Body of pancreas (tissue), 4 donors: ENCODE results near the gene PRRX1. TPM values are rescaled to one million over a fixed set of nuclear protein-coding genes. Genes with fewer than 3 reads are reported as not detected.

ENCODE experiments used
- ATAC-seq: fragments of 150-250 bp; one replicate; pipeline ENCODE4 v1.9.1; 2016
- DNase-seq, 4 donors: peaks; one replicate each; pipeline ENCODE4 v3.0.0-alpha.2; 2019
- H3K27ac ChIP-seq, 4 donors: fragments of 200-600 bp; sonication (generic); 1 replicate in 3 of 4; 2 replicates in 1 of 4; pipeline versions ENCODE4 v1.5.1 to v1.6.1; 2016 to 2019; ENCODE audit warnings: mild to moderate bottlenecking in 1 of 4, mixed read lengths in 1 of 4, moderate library complexity in 1 of 4
- H3K27me3 ChIP-seq, 2 donors: fragments of 200-600 bp; sonication (generic); one replicate each; pipeline ENCODE4 v1.6.0; 2016; ENCODE audit warnings: mild to moderate bottlenecking in 1 of 2
- H3K36me3 ChIP-seq, 2 donors: fragments of 200-600 bp; sonication (generic); replicated peaks in 1 of 2; 2 replicates each; pipeline ENCODE4 v1.5.1; 2016; ENCODE audit warnings: low read depth in 2 of 2; ENCODE audit not compliant: insufficient read depth in 1 of 2
- H3K4me1 ChIP-seq: fragments of 200-600 bp; sonication (generic); one replicate; pipeline ENCODE4 v1.6.0; 2016
- H3K4me3 ChIP-seq, 2 donors: fragments of 200-600 bp; sonication (generic); 1 replicate in 1 of 2; 2 replicates in 1 of 2; pipeline ENCODE4 v1.5.1; 2016 to 2019
- H3K9me3 ChIP-seq, 3 donors: fragments of 200-600 bp; sonication (generic); 1 replicate in 2 of 3; 2 replicates in 1 of 3; pipeline ENCODE4 v1.5.1; 2016
- CTCF ChIP-seq, 7 experiments: fragments of 450-650 bp in 4 of 7; fragments of 200-600 bp in 3 of 7; sonication (generic) in 3 of 7; IDR thresholded peaks; one replicate each; pipeline ENCODE4 v1.5.1; 2016 to 2019; ENCODE audit warnings: antibody characterized with exemption in 7 of 7
- POLR2A ChIP-seq, 3 donors: fragments of 450-650 bp; IDR thresholded peaks; one replicate each; pipeline ENCODE4 v1.6.1; 2016; ENCODE audit warnings: antibody characterized with exemption in 3 of 3, mild to moderate bottlenecking in 2 of 3
- WGBS, 2 donors: methylation state at CpG; one replicate each; pipeline ENCODE4 v1.1.5; 2017; 5-methylcytosine and 5-hydroxymethylcytosine counted together
- intact Hi-C: fragments of 100-400 bp; cut with DNase I; formaldehyde crosslinking; loops from one replicate; pipeline ENCODE4 v1.15.1; 2023
- total RNA-seq, 2 donors: library from RNA; depleted of rRNA; stranded (reverse); fragments of >200 nt; gene quantifications; one replicate each; pipeline ENCODE4 v1.1.0, GENCODE V29; 2016

Gene PRRX1
- total RNA-seq, 2 donors from 2014 or later = 5.3 to 8.0 TPM

- Histone ChIP-seq H3K9me3 (no peaks in the 10 kb centered on the region), H3K27ac (no peak overlapping the region), H3K27me3 (no peaks in the 10 kb centered on the region), H3K4me1 (no peaks in the 10 kb centered on the region), H3K36me3 (no peaks in the 10 kb centered on the region), H3K4me3 (no peak overlapping the region)
- DNase-seq = no peak
- intact Hi-C loops = no loop called here
- TF ChIP-seq CTCF (IDR thresholded peaks at IDR 0.05) = no peak
- no peak for TF ChIP-seq POLR2A (IDR thresholded peaks at IDR 0.05)
- no peak for ATAC-seq
Observed at GRCh38 chr1:170634824-170635410, 29.0 kb upstream of the PRRX1 start.

- Histone ChIP-seq H3K36me3 (no peaks in the 10 kb centered on the region), H3K27me3 (no peaks in the 10 kb centered on the region), H3K4me3 (no peak overlapping the region), H3K9me3 (no peaks in the 10 kb centered on the region), H3K27ac (no peak overlapping the region), H3K4me1 (no peaks in the 10 kb centered on the region)
- intact Hi-C loops = no loop called here
- TF ChIP-seq POLR2A (IDR thresholded peaks at IDR 0.05) (no peak), CTCF (IDR thresholded peaks at IDR 0.05) (no peak)
- DNase-seq (no peak), ATAC-seq (no peak)
Observed at GRCh38 chr1:170640581-170640980, 23.4 kb upstream of the PRRX1 start.

- H3K4me1 ChIP-seq = peaks cover 15% of the 10 kb centered on the region
- no peak for ATAC-seq
- H3K4me3 ChIP-seq = no peak overlapping the region
- no peak for DNase-seq
- H3K27ac ChIP-seq = no peak overlapping the region
- peaks cover 0 to 6% of the 10 kb centered on the region in 2 donors for H3K27me3 ChIP-seq
- H3K36me3 ChIP-seq = no peaks in the 10 kb centered on the region
- H3K9me3 ChIP-seq = no peaks in the 10 kb centered on the region
- WGBS, 2 donors = 47 to 48% methylated on average over 4 of the region's 4 CpGs
- TF ChIP-seq CTCF (IDR thresholded peaks at IDR 0.05) (no peak), POLR2A (IDR thresholded peaks at IDR 0.05) (no peak)
- intact Hi-C loops = no loop called here
Observed at GRCh38 chr1:170657275-170657853, 6.6 kb upstream of the PRRX1 start.

GRCh38 chr1:170659399-170660035 is 4.4 kb upstream of the PRRX1 start:
- ATAC-seq = no peak

More at GRCh38 chr1:170659399-170660035, 4.4 kb upstream of the PRRX1 start:
- WGBS, 2 donors = 36 to 52% methylated on average over 13 of the region's 13 CpGs
- DNase-seq = no peak
- Histone ChIP-seq H3K27ac (no peak overlapping the region), H3K36me3 (no peaks in the 10 kb centered on the region), H3K4me3 (no peak overlapping the region), H3K4me1 (peaks cover 28% of the 10 kb centered on the region), H3K27me3 (peaks cover 0 to 18% of the 10 kb centered on the region in 2 donors), H3K9me3 (no peaks in the 10 kb centered on the region)
- TF ChIP-seq CTCF (IDR thresholded peaks at IDR 0.05) = no peak
- TF ChIP-seq POLR2A (IDR thresholded peaks at IDR 0.05) = no peak
- intact Hi-C loops = no loop called here
